GM19238 (cell line): Measurements from ENCODE around the gene DGKD.
"Not testable (repeated sequence)": the region's sequence is repeated elsewhere in the genome, so short reads cannot be mapped to it uniquely, and the experiment has no call there.

Source experiments
- DNase-seq: peaks from one replicate; pipeline ENCODE4 v3.0.0; 2011; ENCODE audit warnings: low spot score; ENCODE audit not compliant: insufficient read length

DGKD gene

GRCh38 chr2:233353769-233354499, at the start of gene DGKD:
TSS of gene DGKD (plus strand) at chr2:233354494. CDS start at chr2:233354519, 25 bp downstream.
- DNase-seq: peak; percentile 80

GRCh38 chr2:233307565-233307964, 46.7 kb upstream of the DGKD start, which contains the start of gene SAG:
TSS of gene SAG (plus strand) at chr2:233307816. CDS start at chr2:233309190, 1,374 bp downstream.
- DNase-seq: no peak

GRCh38 chr2:233311241-233311926, 42.9 kb upstream of the DGKD start:
- DNase-seq: no peak

GRCh38 chr2:233312874-233313273, 41.4 kb upstream of the DGKD start:
- DNase-seq: no peak

- DNase-seq: no peak
Observed at GRCh38 chr2:233314180-233314925, 39.9 kb upstream of the DGKD start.

GRCh38 chr2:233317196-233317943, 36.9 kb upstream of the DGKD start:
- no peak for DNase-seq

GRCh38 chr2:233319256-233319655, 35.0 kb upstream of the DGKD start:
- no peak for DNase-seq

- no peak for DNase-seq
Observed at GRCh38 chr2:233320470-233320869, 33.8 kb upstream of the DGKD start.

GRCh38 chr2:233321166-233321565, 33.1 kb upstream of the DGKD start:
- DNase-seq: no peak

- no peak for DNase-seq
Observed at GRCh38 chr2:233323851-233324250, 30.4 kb upstream of the DGKD start.

- DNase-seq: no peak
Observed at GRCh38 chr2:233325256-233325655, 29.0 kb upstream of the DGKD start.

- no peak for DNase-seq
Observed at GRCh38 chr2:233325814-233326213, 28.5 kb upstream of the DGKD start.

- no peak for DNase-seq
Observed at GRCh38 chr2:233326500-233326899, 27.8 kb upstream of the DGKD start.

- no peak for DNase-seq
Observed at GRCh38 chr2:233328922-233329321, 25.4 kb upstream of the DGKD start.

- DNase-seq: no peak
Observed at GRCh38 chr2:233329489-233330135, 24.7 kb upstream of the DGKD start.

GRCh38 chr2:233331536-233331935, 22.8 kb upstream of the DGKD start:
- peak; percentile 71 for DNase-seq

GRCh38 chr2:233332125-233332524, 22.2 kb upstream of the DGKD start:
- DNase-seq: no peak

GRCh38 chr2:233334915-233335314, 19.4 kb upstream of the DGKD start:
- no peak for DNase-seq

GRCh38 chr2:233336091-233336490, 18.2 kb upstream of the DGKD start:
- DNase-seq: not testable (repeated sequence)

GRCh38 chr2:233336541-233336940, 17.8 kb upstream of the DGKD start:
- no peak for DNase-seq

GRCh38 chr2:233338046-233338445, 16.2 kb upstream of the DGKD start:
- no peak for DNase-seq
